Urinary bladder (tissue), 4 donors: ENCODE results near the gene CLDN3. TPM values are rescaled to one million over a fixed set of nuclear protein-coding genes. Genes with fewer than 3 reads are reported as not detected.

Experiments used
- DNase-seq: peaks from one replicate; pipeline ENCODE4 v3.0.0-alpha.2; 2015; ENCODE audit errors: extremely low spot score
- H3K27ac ChIP-seq: one replicate; pipeline ENCODE4 v1.5.1; 2013; ENCODE audit warnings: low read depth, mild to moderate bottlenecking, moderate library complexity
- H3K36me3 ChIP-seq: one replicate; pipeline ENCODE4 v1.6.1; 2013; ENCODE audit warnings: mild to moderate bottlenecking, moderate library complexity; ENCODE audit not compliant: insufficient read depth
- H3K4me1 ChIP-seq: one replicate; pipeline ENCODE4 v1.6.1; 2013; ENCODE audit warnings: mild to moderate bottlenecking, moderate library complexity; ENCODE audit not compliant: insufficient read depth
- H3K4me3 ChIP-seq: one replicate; pipeline ENCODE4 v1.5.1; 2013; ENCODE audit warnings: low read depth, low read length
- WGBS: extraction: QIAGEN DNeasy Blood & Tissue Kit; methylation state at CpG from one replicate; pipeline ENCODE4 v1.1.7; 2013; 5-methylcytosine and 5-hydroxymethylcytosine counted together
- polyA plus RNA-seq: library from polyadenylated mRNA; stranded (reverse); fragments of 200-250 nt; gene quantifications from one replicate; pipeline ENCODE4 v1.2.3, GENCODE V29; 2013
- small RNA-seq: library from RNA; depleted of rRNA; stranded (forward); fragments of <200 nt; gene quantifications from one replicate; pipeline ENCODE3, GENCODE V24; 2014
- total RNA-seq: library from RNA; depleted of rRNA; stranded (reverse); fragments of >200 nt; gene quantifications from one replicate; pipeline ENCODE4 v1.2.3, GENCODE V29; 2014
- donor health status: healthy with polysubstance abuse.
- donor health status: healthy.

CLDN3 gene
- total and polyA plus RNA-seq, 2 donors = 0.21 to 1.6 TPM

DNA sequence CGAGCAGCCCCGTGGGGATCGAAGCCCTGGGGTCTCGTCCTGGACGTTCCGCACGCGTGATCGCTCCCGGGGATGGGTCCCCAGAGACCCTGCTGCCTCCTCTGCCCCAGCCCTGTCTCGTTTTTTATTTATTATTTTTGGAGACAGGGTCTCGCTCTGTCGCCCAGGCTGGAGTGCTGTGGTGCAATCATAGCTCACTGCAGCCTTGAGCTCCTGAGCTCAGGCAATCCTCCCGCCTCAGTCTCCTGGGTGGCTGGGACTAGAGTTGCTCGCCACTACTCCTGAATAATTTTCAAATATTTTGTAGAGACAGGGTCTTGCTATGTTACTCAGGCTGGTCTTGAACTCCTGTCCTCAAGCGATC is 50.3 kb downstream of the CLDN3 start:
- peak overlapping the region; percentile 86 for H3K4me3 ChIP-seq
- no peak for DNase-seq
- no peaks in the 10 kb centered on the region for H3K4me1 ChIP-seq
- H3K27ac ChIP-seq = no peak overlapping the region
- WGBS = 10% methylated on average over 16 of the region's 16 CpGs
- H3K36me3 ChIP-seq = no peaks in the 10 kb centered on the region

Small RNAs within 50 kb of the gene (small RNA-seq; reads per million reads assigned to genes)
- gene RN7SL265P = not detected

Other genes starting within 250 kb of the CLDN3 start
- 60.0 TPM for gene BAZ1B, start 248.0 kb downstream of the CLDN3 start, total RNA-seq
- 37.1 TPM for gene BAZ1B, start 248.0 kb downstream of the CLDN3 start, polyA plus RNA-seq
- 6.9 TPM for gene BCL7B, start 212.6 kb downstream of the CLDN3 start, total RNA-seq
- gene BCL7B, start 212.6 kb downstream of the CLDN3 start, polyA plus RNA-seq = 79.2 TPM
- gene TBL2, start 191.7 kb downstream of the CLDN3 start, total RNA-seq = 57.1 TPM
- gene TBL2, start 191.7 kb downstream of the CLDN3 start, polyA plus RNA-seq = 26.4 TPM
- 0.37 TPM for gene MLXIPL, start 145.7 kb downstream of the CLDN3 start, total RNA-seq
- 4.1 TPM for gene MLXIPL, start 145.7 kb downstream of the CLDN3 start, polyA plus RNA-seq
- 3.2 TPM for gene VPS37D, start 102.4 kb downstream of the CLDN3 start, total RNA-seq
- 4.7 TPM for gene VPS37D, start 102.4 kb downstream of the CLDN3 start, polyA plus RNA-seq
- gene DNAJC30, start 86.8 kb downstream of the CLDN3 start, total RNA-seq = 2.6 TPM
- gene DNAJC30, start 86.8 kb downstream of the CLDN3 start, polyA plus RNA-seq = 11.4 TPM
- 22.9 TPM for gene BUD23, start 86.7 kb downstream of the CLDN3 start, total RNA-seq
- 69.4 TPM for gene BUD23, start 86.7 kb downstream of the CLDN3 start, polyA plus RNA-seq
- 9.0 TPM for gene STX1A, start 50.6 kb downstream of the CLDN3 start, total RNA-seq
- 9.8 TPM for gene STX1A, start 50.6 kb downstream of the CLDN3 start, polyA plus RNA-seq
- 5.8 TPM for gene ABHD11, start 31.5 kb downstream of the CLDN3 start, total RNA-seq
- gene ABHD11, start 31.5 kb downstream of the CLDN3 start, polyA plus RNA-seq = 22.6 TPM
- 51.4 TPM for gene CLDN4, start 60.7 kb upstream of the CLDN3 start, total RNA-seq
- gene CLDN4, start 60.7 kb upstream of the CLDN3 start, polyA plus RNA-seq = 127 TPM
- gene METTL27, start 72.2 kb upstream of the CLDN3 start, total RNA-seq = 2.9 TPM
- 1.0 TPM for gene METTL27, start 72.2 kb upstream of the CLDN3 start, polyA plus RNA-seq
- gene TMEM270, start 90.9 kb upstream of the CLDN3 start, total RNA-seq = not detected
- gene TMEM270, start 90.9 kb upstream of the CLDN3 start, polyA plus RNA-seq = 0.09 TPM